Stimulated activated CD4-positive, alpha-beta T cell treated with anti-CD3 and anti-CD28 coated beads, TNF-alpha, amount 100 ng/mL, for 48 hours (primary cell): Measurements from ENCODE around the gene TK2.

Source experiments
- DNase-seq, 3 donors: peaks; one replicate each; pipeline ENCODE4 v3.0.0-alpha.2; 2020; ENCODE audit warnings: low read depth in 3 of 3

TK2 gene

GRCh38 chr16:66483689-66484452 is 66.1 kb downstream of the TK2 start:
- DNase-seq: peak; percentile 50 to 71 (median 64)

GRCh38 chr16:66481943-66482390 is 68.0 kb downstream of the TK2 start:
- no peak for DNase-seq

GRCh38 chr16:66481081-66481942 is 68.6 kb downstream of the TK2 start:
- no peak for DNase-seq

GRCh38 chr16:66480265-66481080 is 69.4 kb downstream of the TK2 start:
- no peak for DNase-seq

GRCh38 chr16:66479661-66480264 is 70.2 kb downstream of the TK2 start:
- DNase-seq: no peak

- DNase-seq: peak; percentile 67 to 84 (median 70)
Measured at GRCh38 chr16:66478733-66479511, 71.0 kb downstream of the TK2 start.

- no peak for DNase-seq
Measured at GRCh38 chr16:66477028-66477515, 72.8 kb downstream of the TK2 start.

GRCh38 chr16:66476328-66477027 is 73.4 kb downstream of the TK2 start:
- peak; percentile 19 to 45 (median 32) for DNase-seq

GRCh38 chr16:66475232-66475631 is 74.7 kb downstream of the TK2 start:
- DNase-seq: no peak

GRCh38 chr16:66474750-66475199 is 75.1 kb downstream of the TK2 start:
- DNase-seq: peak in 2 of 3 donors; percentile 40 to 53

- DNase-seq: no peak
Measured at GRCh38 chr16:66473654-66474519, 76.0 kb downstream of the TK2 start.

- no peak for DNase-seq
Measured at GRCh38 chr16:66473051-66473571, 76.8 kb downstream of the TK2 start.

GRCh38 chr16:66471716-66472393 is 78.1 kb downstream of the TK2 start:
- DNase-seq: no peak

GRCh38 chr16:66471264-66471663 is 78.7 kb downstream of the TK2 start:
- DNase-seq: no peak

GRCh38 chr16:66470556-66470955 is 79.4 kb downstream of the TK2 start:
- DNase-seq: no peak

- no peak for DNase-seq
Measured at GRCh38 chr16:66469947-66470546, 79.9 kb downstream of the TK2 start.

GRCh38 chr16:66469291-66469946 is 80.5 kb downstream of the TK2 start:
- DNase-seq: no peak
